Measurements from ENCODE around the gene IFT81. TPM values are rescaled to one million over a fixed set of nuclear protein-coding genes. Genes with fewer than 3 reads are reported as not detected.
A peak's percentile ranks its signal among the peaks of the same experiment; 100 is the strongest.

The IFT81 gene
- total and polyA plus RNA-seq, 2 of the 13 experiments (the other 11 are each of a cell fraction or from before 2014, with no cell fraction given) = 4.2 to 13.0 TPM

GRCh38 chr12:110104188-110105094 is 19.7 kb upstream of the IFT81 start (continued):
- TF ChIP-seq, protein P1, sequence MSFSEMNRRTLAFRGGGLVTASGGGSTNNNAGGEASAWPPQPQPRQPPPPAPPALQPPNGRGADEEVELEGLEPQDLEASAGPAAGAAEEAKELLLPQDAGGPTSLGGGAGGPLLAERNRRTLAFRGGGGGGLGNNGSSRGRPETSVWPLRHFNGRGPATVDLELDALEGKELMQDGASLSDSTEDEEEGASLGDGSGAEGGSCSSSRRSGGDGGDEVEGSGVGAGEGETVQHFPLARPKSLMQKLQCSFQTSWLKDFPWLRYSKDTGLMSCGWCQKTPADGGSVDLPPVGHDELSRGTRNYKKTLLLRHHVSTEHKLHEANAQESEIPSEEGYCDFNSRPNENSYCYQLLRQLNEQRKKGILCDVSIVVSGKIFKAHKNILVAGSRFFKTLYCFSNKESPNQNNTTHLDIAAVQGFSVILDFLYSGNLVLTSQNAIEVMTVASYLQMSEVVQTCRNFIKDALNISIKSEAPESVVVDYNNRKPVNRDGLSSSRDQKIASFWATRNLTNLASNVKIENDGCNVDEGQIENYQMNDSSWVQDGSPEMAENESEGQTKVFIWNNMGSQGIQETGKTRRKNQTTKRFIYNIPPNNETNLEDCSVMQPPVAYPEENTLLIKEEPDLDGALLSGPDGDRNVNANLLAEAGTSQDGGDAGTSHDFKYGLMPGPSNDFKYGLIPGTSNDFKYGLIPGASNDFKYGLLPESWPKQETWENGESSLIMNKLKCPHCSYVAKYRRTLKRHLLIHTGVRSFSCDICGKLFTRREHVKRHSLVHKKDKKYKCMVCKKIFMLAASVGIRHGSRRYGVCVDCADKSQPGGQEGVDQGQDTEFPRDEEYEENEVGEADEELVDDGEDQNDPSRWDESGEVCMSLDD (CRISPR knock-in tag; IDR thresholded peaks at IDR 0.05; ENCODE audit: borderline replicate concordance) = no peak
- TF ChIP-seq NCOR1 (IDR thresholded peaks at IDR 0.05; ENCODE audit: borderline replicate concordance, low read length) (peak; percentile 14; the same call in 1 of the 2 replicates), POGZ (CRISPR knock-in tag; IDR thresholded peaks at IDR 0.05) (peak; percentile 81), SOX13 (IDR thresholded peaks at IDR 0.05) (no peak), SOX13 (CRISPR knock-in tag; conservative IDR thresholded peaks at IDR 0.05 in 1 of 2, IDR thresholded peaks at IDR 0.05 in 1 of 2) (peak in 1 of 2 experiments; percentile 45; a peak in 1 of 4 replicates), ATF7 (IDR thresholded peaks at IDR 0.05) (peak; percentile 27; the same call in 1 of the 2 replicates), ATF7 (CRISPR knock-in tag; IDR thresholded peaks at IDR 0.05) (no peak), GZF1 (CRISPR knock-in tag; IDR thresholded peaks at IDR 0.05) (no peak), SNAPC2 (CRISPR knock-in tag; IDR thresholded peaks at IDR 0.05) (no peak), ZNF317 (CRISPR knock-in tag; IDR thresholded peaks at IDR 0.05) (peak; percentile 79), HDAC1 (CRISPR knock-in tag; IDR thresholded peaks at IDR 0.05) (peak; percentile 61), TFAP4 (IDR thresholded peaks at IDR 0.05; ENCODE audit: borderline replicate concordance, low read depth) (peak; percentile 83; the same call in 1 of the 2 replicates), ZNF460 (CRISPR knock-in tag; IDR thresholded peaks at IDR 0.05; ENCODE audit: borderline replicate concordance) (no peak), IKZF5 (CRISPR knock-in tag; IDR thresholded peaks at IDR 0.05) (0 out of 2 replicates have a peak, but pooled peaks have one; percentile 23), ZSCAN20 (CRISPR knock-in tag; IDR thresholded peaks at IDR 0.05; ENCODE audit: borderline replicate concordance) (peak; percentile 75), ZNF687 (CRISPR knock-in tag; IDR thresholded peaks at IDR 0.05) (peak; percentile 57), ZNF674 (CRISPR knock-in tag; IDR thresholded peaks at IDR 0.05; ENCODE audit: low read depth) (no peak), SAP130 (CRISPR knock-in tag; IDR thresholded peaks at IDR 0.05; ENCODE audit: low read depth) (0 out of 2 replicates have a peak, but pooled peaks have one; percentile 19), ZNF547 (CRISPR knock-in tag; IDR thresholded peaks at IDR 0.05) (peak; percentile 66; the same call in 1 of the 2 replicates), EED (CRISPR knock-in tag; IDR thresholded peaks at IDR 0.05) (no peak), NCOA1 (CRISPR knock-in tag; IDR thresholded peaks at IDR 0.05) (no peak)

Measured in HepG2 (cell line).